GM15510 (cell line): ENCODE results near the gene PGS1.

Experiments used
- POLR2A ChIP-seq: IDR thresholded peaks from 3 replicates; pipeline ENCODE4 v1.6.1; 2011; ENCODE audit warnings: borderline replicate concordance; ENCODE audit not compliant: insufficient read length; ENCODE audit errors: extremely low read depth

The PGS1 gene

DNA sequence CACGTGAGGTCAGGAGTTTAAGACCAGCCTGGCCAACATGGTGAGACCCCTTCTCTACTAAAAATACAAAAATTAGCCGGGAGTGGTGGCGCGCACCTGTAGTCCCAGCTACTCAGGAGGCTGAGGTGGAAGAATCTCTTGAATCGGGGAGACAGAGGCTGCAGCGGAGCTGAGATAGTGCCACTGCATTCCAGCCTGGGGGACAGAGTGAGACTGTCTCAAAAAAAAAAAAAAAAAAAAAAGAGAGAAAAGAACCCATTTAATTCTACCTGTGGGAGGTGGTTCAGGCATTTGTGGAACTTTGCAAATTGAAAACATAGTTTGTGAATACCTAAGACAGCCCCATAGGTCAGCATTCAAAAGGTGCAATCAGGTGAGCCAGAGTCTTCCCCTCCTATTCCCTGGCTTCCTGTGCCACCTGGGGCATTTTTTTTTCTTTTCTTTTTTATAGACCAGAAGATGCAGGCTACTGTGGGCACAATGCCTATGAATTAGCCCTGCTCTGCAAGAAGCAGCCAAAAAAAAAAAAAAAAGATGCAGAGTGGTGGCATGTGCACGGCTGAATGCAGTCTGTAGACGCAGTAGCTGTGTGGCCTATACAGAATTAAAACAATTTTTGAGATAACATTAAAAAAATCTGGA, 9.5 kb upstream of the PGS1 start:
- TF ChIP-seq POLR2A, result no peak

DNA sequence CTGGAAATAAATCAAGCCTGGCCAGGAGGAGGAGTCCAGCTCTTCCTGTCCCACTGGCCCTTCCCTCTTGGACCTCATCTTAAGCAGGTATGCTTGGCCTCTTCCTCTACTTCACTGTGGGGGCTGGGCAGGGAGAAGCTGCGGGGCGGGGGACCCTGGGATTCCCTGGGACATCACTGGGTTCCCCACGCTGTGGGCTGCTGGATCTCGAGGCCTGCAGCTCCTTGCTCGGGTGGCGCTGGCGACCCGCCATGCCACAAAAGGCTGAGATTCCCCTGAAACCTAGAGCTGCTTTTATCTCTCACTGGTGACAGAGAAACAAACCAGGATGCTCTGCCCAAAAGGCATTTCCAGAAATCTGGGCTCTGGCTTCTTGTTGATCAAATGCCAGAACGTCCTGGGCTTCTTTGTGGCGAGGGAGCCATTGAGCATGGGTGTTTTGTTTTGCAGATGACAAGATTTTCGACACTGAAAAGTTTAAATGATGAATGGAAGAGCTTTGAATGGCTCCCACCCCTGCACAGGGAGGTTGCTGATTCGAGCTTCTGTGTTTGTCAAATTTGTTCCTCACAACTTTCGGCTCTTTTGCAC, 8.6 kb upstream of the PGS1 start:
- no peak for TF ChIP-seq POLR2A

DNA sequence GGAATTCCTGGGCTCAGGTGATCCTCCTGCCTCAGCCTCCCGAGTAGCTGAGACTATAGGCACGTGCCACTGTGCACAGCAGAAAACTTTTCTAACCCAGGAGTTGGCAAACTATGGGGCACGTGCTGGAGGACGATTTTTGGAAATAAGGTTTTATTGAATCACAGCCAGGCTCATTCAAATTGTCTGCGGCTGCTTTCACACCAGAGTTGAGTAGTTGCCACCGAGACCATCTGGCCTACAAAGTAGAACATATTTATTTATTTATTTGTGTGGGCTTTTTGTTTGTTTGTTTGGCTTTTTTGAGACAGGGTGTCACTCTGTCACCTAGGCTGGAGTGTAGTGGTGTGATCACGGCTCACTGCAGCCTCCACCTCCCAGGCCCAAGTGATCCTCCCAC, 7.4 kb upstream of the PGS1 start:
- no peak for TF ChIP-seq POLR2A

DNA sequence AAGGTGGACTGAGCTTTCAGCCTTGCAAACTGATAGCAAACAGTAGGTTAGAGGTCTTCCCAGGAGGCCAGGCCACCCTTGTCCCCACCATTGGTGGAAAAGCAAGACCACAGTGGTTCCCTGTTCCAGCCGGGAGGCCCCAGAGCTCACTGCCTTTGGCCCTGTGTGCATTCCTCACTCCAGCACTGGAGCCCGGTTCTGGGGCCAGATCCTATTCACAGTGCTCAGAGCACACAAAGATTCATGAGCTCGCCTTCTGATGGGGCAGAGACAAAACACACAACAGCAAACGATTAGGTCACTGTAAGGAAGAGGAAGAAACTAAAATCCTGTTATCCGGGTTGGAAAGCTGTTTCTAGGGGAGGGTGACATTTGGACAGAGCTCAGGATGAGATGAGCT, 5.6 kb upstream of the PGS1 start:
- TF ChIP-seq POLR2A, result no peak

DNA sequence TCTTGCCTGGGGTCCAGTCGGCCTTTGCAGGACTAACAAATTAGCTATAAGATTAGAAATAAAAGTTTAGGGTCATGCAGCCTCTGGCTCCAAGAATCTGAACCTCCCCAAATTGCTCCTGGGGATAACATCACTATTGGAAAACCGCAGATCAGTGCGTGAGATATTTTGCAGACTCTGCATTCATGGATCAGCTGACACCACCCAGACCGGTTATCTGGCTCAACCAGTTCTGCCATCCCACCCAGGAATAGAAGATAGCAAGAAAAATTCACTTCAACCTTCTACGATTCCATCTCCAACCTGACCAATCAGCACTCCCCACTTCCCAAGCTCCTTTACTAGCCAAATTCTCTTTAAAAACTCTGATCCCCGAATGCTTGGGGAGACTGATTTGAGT, 4.3 kb upstream of the PGS1 start:
- no peak for TF ChIP-seq POLR2A

DNA sequence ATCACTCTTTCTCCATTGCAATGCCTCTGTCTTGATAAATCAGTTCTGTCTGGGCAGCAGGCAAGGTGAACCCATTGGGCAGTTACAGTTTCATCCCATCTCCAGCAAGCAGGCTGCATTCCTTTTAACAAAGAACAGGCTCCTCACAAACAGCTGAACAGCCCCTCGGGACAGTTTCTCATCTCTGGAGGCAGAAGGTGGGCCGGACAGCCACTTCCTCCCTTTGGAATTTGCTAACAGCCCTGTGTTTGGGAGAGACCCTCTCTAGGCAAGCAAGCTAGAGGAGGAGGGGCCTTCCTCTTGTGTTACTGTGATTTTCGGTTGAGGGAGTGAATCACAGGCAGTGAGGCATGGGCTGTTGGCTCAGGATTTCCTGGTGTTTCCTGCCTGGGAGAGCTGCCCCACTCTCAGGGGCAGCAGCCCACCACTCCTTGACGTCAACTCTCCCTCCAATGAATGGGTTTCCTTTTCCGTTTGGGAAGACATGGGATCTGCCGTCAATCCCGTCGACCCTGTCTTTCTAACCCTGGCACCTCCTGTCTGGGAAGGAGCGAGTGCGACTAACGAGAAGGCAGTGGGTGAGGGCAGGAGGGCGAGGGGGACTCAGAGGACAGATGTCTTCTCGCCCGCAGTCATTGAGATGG, 3.7 kb upstream of the PGS1 start:
- no peak for TF ChIP-seq POLR2A

DNA sequence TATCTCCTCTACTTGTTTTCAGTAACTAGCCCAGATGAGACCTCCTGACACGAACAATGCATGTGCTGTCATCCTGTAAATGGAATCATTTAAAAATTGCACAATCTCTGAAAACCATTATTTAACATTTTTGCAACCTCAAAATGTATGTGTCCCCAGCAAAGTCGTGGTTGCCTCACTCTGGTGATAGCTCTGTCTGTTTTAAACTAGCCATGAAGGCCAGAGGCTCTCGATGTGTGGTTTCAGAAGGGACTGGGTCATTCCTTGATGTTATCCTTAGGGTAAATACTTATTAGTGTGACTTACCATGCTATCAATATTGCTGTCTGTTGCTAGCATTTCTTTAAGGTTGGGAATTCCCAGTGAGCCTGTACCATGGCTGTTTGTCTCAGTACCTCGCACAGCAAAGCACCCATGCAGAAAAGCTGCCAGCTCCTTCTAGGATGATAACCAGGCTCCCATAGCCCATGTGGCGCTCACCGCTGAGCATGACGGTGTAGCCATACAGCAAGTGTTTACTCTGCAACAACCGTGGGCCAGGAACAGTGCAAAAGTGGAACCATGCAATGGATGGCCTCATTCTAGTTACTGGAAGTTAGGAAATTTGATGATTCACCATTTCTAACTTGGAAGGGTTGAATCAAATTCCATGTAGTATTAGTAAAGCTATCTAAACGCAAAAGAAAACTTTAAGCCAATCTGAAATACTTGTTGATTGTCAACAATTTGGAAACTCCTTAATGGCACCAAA, 2.9 kb upstream of the PGS1 start:
- TF ChIP-seq POLR2A, result no peak

DNA sequence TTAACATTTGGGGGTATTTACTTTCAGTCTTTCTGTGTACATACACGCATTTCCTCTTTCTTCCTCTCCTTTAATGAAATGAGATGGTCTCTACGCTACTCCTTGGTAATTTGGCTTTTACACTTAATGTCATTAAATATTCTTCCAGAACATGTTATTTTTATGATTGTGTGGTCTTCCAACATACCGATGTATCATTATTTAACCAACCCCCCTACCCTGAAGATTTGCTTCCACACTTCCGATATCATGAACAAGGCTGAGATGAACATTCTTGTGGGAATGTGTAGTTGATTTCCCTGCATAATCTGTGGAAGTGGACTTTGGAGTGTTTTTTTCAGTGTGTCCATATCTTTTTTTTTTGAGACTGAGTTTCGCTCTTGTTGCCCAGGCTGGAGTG, 2.3 kb upstream of the PGS1 start:
- TF ChIP-seq POLR2A, result no peak

DNA sequence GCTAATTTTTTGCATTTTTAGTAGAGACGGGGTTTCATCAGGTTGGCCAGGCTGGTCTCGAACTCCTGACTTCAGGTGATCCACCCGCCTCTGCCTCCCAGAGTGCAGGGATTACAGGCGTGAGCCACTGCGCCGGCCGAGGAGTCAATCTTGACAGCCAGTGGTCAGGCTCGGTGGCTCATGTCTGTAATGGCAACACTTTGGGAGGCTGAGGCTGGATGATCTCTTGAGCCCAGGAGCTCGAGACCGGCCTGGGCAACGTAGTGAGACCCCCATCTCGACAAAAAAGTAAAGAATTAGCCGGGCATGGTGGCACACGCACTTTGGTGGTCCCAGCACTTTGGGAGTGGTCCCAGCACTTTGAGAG, 608 bp upstream of the PGS1 start:
- no peak for TF ChIP-seq POLR2A

DNA sequence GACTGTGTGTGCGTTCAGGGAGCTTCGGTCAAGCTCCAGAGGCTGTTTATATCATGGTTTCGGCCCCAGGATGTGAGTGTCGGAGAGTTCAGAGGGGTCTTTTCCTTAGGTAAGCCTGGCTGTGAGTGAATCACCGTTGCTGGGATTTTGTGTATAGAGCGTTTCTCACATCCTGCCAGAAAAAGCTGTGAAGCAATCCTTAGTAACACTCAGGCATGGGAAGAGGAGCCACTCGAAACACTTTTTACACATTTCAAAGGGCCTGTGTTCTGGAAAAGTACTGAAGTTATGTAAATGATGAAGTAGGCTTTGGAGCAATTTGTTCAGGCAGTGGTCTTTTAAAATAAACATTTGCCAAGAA, 662 bp downstream of the PGS1 start:
- TF ChIP-seq POLR2A, result no peak

DNA sequence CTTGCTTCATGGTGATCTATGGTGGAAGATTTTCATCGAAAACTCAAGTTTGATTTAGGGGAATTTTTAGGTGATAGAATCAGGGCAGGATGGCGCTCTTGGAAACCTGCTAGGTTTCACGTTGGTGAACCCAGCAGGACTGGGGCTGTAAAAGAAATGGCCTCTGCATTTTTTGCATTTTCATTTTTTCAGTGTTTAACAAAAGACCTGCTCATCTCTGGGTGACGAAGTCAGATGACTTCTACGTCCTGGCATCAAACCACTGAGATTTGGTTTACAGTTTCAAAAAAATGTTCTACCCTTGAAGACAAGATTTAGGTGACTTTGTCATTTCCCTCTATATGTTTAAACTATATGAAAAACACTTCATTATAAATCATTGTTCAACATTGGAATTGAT, 1.9 kb downstream of the PGS1 start:
- no peak for TF ChIP-seq POLR2A

DNA sequence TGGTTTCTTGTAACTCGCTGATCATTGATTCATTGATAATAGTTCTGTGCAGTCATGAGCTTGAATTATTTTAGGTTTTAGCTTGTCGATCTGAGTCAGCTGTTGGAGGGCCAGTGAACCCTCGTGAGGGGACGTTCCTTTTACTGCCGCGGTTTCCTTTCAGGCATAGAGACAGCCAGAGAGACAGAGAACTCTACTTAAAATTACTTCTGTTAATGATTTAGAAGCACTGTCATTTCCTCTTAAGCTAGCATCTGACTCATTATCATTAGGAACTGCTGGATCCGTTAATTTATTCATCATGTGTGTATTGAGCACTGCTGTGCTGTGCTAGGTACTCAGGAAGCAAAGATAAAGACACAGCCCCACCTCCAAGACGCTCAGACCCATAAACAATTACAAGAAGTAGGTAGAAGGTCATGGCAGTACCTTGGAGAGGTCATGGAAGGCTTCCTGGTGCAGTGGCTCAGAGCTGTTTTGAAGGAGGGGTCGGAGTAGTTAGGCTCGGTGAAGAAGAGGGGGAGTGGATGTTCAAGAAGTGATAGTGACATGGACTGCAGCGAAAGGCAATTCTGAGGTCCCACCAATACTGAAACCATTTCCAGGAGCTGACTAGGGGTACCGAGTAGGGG, 3.3 kb downstream of the PGS1 start:
- no peak for TF ChIP-seq POLR2A

DNA sequence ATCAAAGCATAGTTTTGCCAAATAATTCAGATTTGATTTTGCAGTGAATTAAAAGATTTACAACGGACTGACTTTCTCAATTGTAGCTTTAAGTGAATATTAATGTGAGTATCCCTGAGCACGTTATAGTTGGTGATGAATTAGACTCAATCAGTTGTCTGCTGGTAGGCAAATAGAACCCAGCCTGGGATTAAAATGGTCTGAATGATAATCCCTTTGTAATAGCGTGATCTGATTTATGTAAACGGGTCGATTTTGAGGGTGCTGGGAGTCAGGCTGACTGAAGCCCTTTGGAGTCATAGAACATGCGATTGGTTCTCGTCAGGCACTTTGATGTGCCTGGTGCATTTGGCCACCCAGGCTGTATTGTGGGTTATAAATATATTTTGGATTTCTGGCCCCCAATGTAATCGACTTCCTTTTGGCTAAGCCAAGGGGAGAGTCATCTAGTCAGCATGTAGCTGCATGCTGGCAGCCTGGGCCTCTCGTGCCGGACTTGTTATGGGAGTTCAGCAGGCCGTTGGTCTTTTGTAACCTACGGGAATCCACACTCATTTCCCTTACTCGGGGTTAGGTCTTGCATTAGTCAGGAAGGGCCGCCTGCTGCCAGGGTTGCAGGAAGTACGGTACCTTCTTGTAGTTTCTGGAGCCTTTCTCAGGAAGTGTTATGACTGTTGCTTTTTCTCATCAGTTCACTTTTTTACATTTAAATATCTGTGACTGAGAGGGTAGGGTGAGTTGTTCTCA, 5.4 kb downstream of the PGS1 start:
- TF ChIP-seq POLR2A, result no peak

DNA sequence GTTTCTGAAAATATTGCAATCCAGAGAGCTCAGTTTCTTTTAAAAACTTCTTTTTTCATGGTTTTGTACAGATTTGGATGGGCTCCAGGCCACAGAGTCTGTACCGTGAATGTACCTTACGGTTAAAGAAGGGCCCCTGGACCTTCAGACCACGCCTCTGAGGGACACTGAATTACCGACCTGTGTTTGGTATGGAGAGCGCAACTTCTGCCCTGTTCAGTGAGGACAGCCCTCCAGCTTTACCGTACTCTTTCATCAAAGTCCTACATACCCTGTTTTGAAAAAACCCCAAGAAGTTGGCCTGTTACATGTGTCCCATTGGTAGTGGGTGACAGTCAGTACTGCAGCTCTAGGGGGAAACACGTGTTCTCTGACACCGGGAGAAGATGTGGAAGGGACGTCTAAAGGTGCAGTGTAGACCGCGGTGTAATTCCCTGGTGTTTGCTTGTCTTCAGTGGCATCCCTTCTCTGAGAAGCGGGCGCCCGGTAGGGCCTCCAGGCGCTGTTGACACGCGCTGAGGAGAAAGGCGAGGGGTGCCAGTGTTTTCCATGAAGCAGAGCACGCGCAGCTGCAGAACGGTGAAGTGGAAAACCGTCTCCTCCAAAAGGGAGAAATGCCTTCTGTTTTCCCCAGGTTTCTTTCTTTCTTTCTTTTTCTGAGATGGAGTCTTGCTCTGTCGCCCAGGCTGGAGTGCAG, 6.2 kb downstream of the PGS1 start:
- TF ChIP-seq POLR2A, result no peak
